OCI-LY3 (cell line): ENCODE results near the gene CASP3.

ENCODE experiments used
- H2AFZ ChIP-seq: fragments of 200-600, 300-600 bp; shearing (Covaris generic); 2 replicates; pipeline ENCODE4 v1.6.0; 2014; ENCODE audit warnings: antibody characterized with exemption, low read depth, low read length
- H3K27ac ChIP-seq: fragments of 200-600, 300-600 bp; sonication (generic); 2 replicates; pipeline ENCODE4 v1.5.1; 2014; ENCODE audit warnings: mild to moderate bottlenecking, low read length, moderate library complexity, mixed read lengths
- H3K27me3 ChIP-seq: fragments of 200-600, 300-600 bp; sonication (generic); 2 replicates; pipeline ENCODE4 v1.6.1; 2014; ENCODE audit warnings: low read depth, low read length, mixed read lengths
- H3K36me3 ChIP-seq: fragments of 200-600, 300-600 bp; sonication (generic); replicated peaks from 2 replicates; pipeline ENCODE3; 2014; ENCODE audit warnings: low read depth, low read length, mixed read lengths
- H3K4me1 ChIP-seq: fragments of 300-600, 200-600 bp; sonication (generic); 2 replicates; pipeline ENCODE4 v1.6.1; 2014; ENCODE audit warnings: low read length, mixed read lengths
- H3K4me2 ChIP-seq: fragments of 200-600, 300-600 bp; sonication (generic); 2 replicates; pipeline ENCODE4 v1.6.1; 2014; ENCODE audit warnings: low read length, mixed read lengths
- H3K4me3 ChIP-seq: fragments of 300-600, 200-600 bp; sonication (generic); 2 replicates; pipeline ENCODE4 v1.5.1; 2014; ENCODE audit warnings: antibody characterized with exemption, mild to moderate bottlenecking, low read length, moderate library complexity
- H3K79me2 ChIP-seq: fragments of 300-600, 200-600 bp; shearing (Covaris generic); 2 replicates; pipeline ENCODE4 v1.6.1; 2014; ENCODE audit warnings: mild to moderate bottlenecking, low read length, mixed read lengths
- H3K9ac ChIP-seq: fragments of 300-600, 200-600 bp; shearing (Covaris generic); 2 replicates; pipeline ENCODE4 v1.6.0; 2014; ENCODE audit warnings: mild to moderate bottlenecking, low read length, moderate library complexity
- H3K9me3 ChIP-seq: fragments of 200-600, 300-600 bp; shearing (Covaris generic); 2 replicates; pipeline ENCODE4 v1.6.1; 2014; ENCODE audit warnings: low read length, mixed read lengths; ENCODE audit not compliant: insufficient read depth
- H4K20me1 ChIP-seq: fragments of 200-600, 300-600 bp; sonication (generic); 2 replicates; pipeline ENCODE4 v1.6.1; 2016; ENCODE audit warnings: low read length, mixed read lengths; ENCODE audit not compliant: insufficient read depth
- CTCF ChIP-seq: fragments of 200-600, 300-600 bp; sonication (generic); IDR thresholded peaks from 2 replicates; pipeline ENCODE4 v1.5.1; 2014; ENCODE audit warnings: antibody characterized with exemption, low read length, low read depth
- EZH2phosphoT487 ChIP-seq: fragments of 200-600 bp; shearing (Covaris generic); IDR thresholded peaks from 2 replicates; pipeline ENCODE4 v1.6.1; 2018; ENCODE audit warnings: antibody characterized with exemption, mixed run types, low read depth

CASP3 gene

GRCh38 chr4:184599492-184600135 lies 49.6 kb downstream of the CASP3 start:
- Histone ChIP-seq H4K20me1 (no peaks in the 10 kb centered on the region), H3K27ac (no peak overlapping the region), H3K4me1 (no peaks in the 10 kb centered on the region), H2AFZ (no peak overlapping the region), H3K4me3 (no peak overlapping the region), H3K4me2 (no peak overlapping the region), H3K9ac (no peak overlapping the region), H3K36me3 (no peaks in the 10 kb centered on the region), H3K79me2 (no peaks in the 10 kb centered on the region), H3K27me3 (no peaks in the 10 kb centered on the region), H3K9me3 (no peaks in the 10 kb centered on the region)
- TF ChIP-seq CTCF (no peak), EZH2phosphoT487 (no peak)

GRCh38 chr4:184598753-184599491 lies 50.3 kb downstream of the CASP3 start:
- Histone ChIP-seq H3K9ac (no peak overlapping the region), H2AFZ (no peak overlapping the region), H3K4me1 (no peaks in the 10 kb centered on the region), H3K36me3 (no peaks in the 10 kb centered on the region), H4K20me1 (no peaks in the 10 kb centered on the region), H3K27ac (no peak overlapping the region), H3K79me2 (no peaks in the 10 kb centered on the region), H3K4me3 (no peak overlapping the region), H3K27me3 (no peaks in the 10 kb centered on the region), H3K4me2 (no peak overlapping the region), H3K9me3 (no peaks in the 10 kb centered on the region)
- TF ChIP-seq CTCF = no peak

- H3K36me3 ChIP-seq = no peaks in the 10 kb centered on the region
- no peaks in the 10 kb centered on the region for H4K20me1 ChIP-seq
- H3K4me1 ChIP-seq = no peaks in the 10 kb centered on the region
- no peak overlapping the region for H3K9ac ChIP-seq
- H3K79me2 ChIP-seq = no peaks in the 10 kb centered on the region
- no peak overlapping the region for H3K4me2 ChIP-seq
- no peak for TF ChIP-seq CTCF
- no peak for TF ChIP-seq EZH2phosphoT487
- no peaks in the 10 kb centered on the region for H3K27me3 ChIP-seq
- H3K27ac ChIP-seq = no peak overlapping the region
- H2AFZ ChIP-seq = no peak overlapping the region
- H3K4me3 ChIP-seq = no peak overlapping the region
- H3K9me3 ChIP-seq = no peaks in the 10 kb centered on the region
These were observed 52.5 kb downstream of the CASP3 start for GRCh38 chr4:184596617-184597185.

- no peak overlapping the region for H3K27ac ChIP-seq
- H3K9ac ChIP-seq = no peak overlapping the region
- H3K36me3 ChIP-seq = no peaks in the 10 kb centered on the region
- H3K4me1 ChIP-seq = no peaks in the 10 kb centered on the region
- H2AFZ ChIP-seq = no peak overlapping the region
- H3K9me3 ChIP-seq = no peaks in the 10 kb centered on the region
- no peaks in the 10 kb centered on the region for H4K20me1 ChIP-seq
- TF ChIP-seq CTCF (no peak), EZH2phosphoT487 (no peak)
- H3K4me3 ChIP-seq = no peak overlapping the region
- H3K27me3 ChIP-seq = no peaks in the 10 kb centered on the region
- no peak overlapping the region for H3K4me2 ChIP-seq
- no peaks in the 10 kb centered on the region for H3K79me2 ChIP-seq
These were observed 53.1 kb downstream of the CASP3 start for GRCh38 chr4:184596044-184596616.
